Skeletal muscle satellite cell (primary cell): ENCODE data around the gene MAP3K14. TPM values are rescaled to one million over a fixed set of nuclear protein-coding genes. Genes with fewer than 3 reads are reported as not detected.

ENCODE experiments used
- H3K27me3 ChIP-seq: 2 replicates; pipeline ENCODE4 v1.7.0; 2013; ENCODE audit warnings: low read length; ENCODE audit not compliant: control insufficient read depth, insufficient read depth
- H3K36me3 ChIP-seq: 2 replicates; pipeline ENCODE4 v1.7.0; 2013; ENCODE audit warnings: mild to moderate bottlenecking, control low read depth, low read length; ENCODE audit not compliant: insufficient read depth
- H3K4me1 ChIP-seq: 2 replicates; pipeline ENCODE4 v1.7.0; 2013; ENCODE audit warnings: low read length; ENCODE audit not compliant: control insufficient read depth, insufficient read depth
- H3K4me2 ChIP-seq: 2 replicates; pipeline ENCODE4 v1.7.0; 2013; ENCODE audit warnings: mild to moderate bottlenecking, low read length
- H3K4me3 ChIP-seq: 2 replicates; pipeline ENCODE4 v1.7.0; 2013; ENCODE audit warnings: low read length
- H3K9ac ChIP-seq: 2 replicates; pipeline ENCODE4 v1.7.0; 2013; ENCODE audit warnings: mild to moderate bottlenecking, low read depth, low read length, moderate library complexity
- H3K9me3 ChIP-seq: replicated peaks from 2 replicates; pipeline ENCODE4 v1.7.0; 2013; ENCODE audit warnings: mild to moderate bottlenecking, control low read depth, low read length
- total RNA-seq: library from RNA; depleted of rRNA; stranded (reverse); fragments of >200 nt; gene quantifications from 2 replicates; pipeline ENCODE4 v1.2.3, GENCODE V29; 2012; rRNA removed

The MAP3K14 gene
- total RNA-seq, result 4.3 and 4.6 TPM in 2 replicates

DNA sequence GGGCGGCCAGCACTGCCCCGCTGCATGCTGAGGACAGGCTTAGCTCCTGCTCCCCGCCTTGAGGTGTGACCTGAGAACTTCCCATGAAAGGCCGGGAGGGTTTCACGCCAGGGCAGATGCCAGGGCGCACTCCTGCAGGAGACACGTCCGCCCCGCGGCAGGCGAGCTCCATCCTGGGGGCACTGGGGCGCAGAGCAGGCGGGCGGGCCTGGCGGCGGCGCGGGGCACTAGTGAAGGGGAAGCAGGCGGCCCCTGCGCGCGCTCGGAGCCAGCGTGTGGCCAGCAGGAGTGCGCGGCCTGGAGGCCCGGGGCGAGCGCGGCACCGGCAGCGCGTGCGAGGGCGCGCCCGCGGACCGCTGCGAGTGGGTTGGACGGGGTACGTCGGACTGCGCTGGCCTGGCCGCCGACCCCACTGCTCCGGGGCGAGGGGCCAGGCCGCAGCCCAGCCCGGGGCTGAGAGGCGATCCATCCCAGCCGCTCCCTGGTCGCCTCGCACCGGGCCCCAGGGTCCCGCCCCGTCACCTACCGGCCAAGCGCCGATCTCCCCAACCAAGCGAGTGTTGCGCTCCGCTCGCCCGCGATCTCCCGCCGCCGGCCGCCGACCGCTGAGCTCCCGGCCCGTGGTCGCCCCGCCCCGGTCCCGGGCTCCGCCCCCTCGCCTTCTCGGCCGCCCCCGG, at the start of gene MAP3K14:
Gene MAP3K14 (minus strand): TSS at position 587 of the 677 bp plus-strand sequence. CDS start 26,275 bp downstream, outside the sequence.
- Histone ChIP-seq H3K27me3 (no peaks in the 10 kb centered on the region), H3K36me3 (peaks cover 5% of the 10 kb centered on the region), H3K9me3 (no peaks in the 10 kb centered on the region), H3K9ac (peak within 1 kb of the TSS; percentile 91), H3K4me1 (peaks cover 72% of the 10 kb centered on the region), H3K4me3 (peak within 1 kb of the TSS; percentile 87), H3K4me2 (peak within 1 kb of the TSS; percentile 87)

DNA sequence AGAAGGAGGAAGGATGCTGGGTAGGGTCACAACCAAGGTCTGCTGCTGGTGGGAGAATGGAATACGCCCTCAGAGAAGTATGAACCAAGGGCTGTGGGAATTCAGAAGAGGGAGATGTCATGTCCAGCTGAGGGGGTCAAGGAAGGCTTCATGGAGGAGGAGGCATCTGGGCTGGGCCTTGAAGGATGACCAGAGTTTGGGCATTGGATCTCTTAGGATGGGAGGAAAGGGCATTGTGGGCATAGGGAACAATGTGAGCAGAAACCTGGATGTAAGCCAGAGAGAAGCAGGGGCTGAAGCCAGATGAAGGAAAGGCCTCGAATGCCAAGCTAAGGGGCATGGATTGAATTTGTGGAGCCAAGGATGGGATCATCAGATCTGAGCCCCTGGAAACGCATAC, 49.2 kb upstream of the MAP3K14 start:
- no peak overlapping the region for H3K4me3 ChIP-seq
- H3K4me2 ChIP-seq, result no peak overlapping the region
- no peaks in the 10 kb centered on the region for H3K27me3 ChIP-seq
- no peaks in the 10 kb centered on the region for H3K9me3 ChIP-seq
- H3K4me1 ChIP-seq, result peaks cover 28% of the 10 kb centered on the region
- H3K9ac ChIP-seq, result no peak overlapping the region
- H3K36me3 ChIP-seq, result no peaks in the 10 kb centered on the region

DNA sequence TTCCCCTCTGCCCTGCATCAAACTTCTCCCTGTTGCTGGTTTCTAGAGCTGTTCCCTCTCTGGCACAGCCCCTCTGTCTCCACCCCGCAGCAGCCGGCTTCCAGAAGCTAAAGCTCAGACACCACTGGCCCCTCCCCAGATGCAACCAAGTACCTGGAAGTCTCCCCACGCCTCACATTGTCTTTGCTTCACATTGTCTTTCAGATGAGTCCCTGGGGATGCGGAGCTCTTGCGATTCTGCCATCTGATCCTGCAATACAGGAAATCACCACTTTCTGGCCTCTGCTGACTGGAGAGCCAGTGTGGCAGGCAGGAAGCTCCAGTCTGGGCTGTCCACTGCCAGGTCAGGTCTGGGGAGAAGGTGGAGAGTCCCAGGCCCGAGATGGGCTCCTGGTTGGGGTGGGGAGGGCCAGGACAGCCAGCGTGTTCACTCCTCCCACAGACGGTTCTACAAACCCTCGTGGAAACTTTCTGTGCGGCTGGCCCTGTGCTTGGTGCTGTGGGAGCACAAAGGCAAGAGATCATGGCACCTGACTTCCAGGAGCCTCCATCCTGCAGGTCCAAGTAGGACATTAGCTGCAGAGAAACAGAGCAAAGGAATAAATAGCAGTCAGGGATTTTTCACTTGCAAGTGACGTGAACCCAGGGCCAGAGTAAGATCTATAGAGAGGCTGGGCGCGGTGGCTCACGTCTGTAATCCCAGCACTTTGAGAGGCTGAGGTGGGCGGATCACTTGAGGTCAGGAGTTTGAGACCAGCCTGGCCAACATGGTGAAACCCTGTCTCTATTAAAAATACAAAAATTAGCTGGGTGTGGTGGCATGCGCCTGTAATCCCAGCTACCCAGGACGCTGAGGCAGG, 47.9 kb upstream of the MAP3K14 start:
- Histone ChIP-seq H3K4me2 (no peak overlapping the region), H3K36me3 (no peaks in the 10 kb centered on the region), H3K4me3 (no peak overlapping the region), H3K9me3 (no peaks in the 10 kb centered on the region), H3K27me3 (no peaks in the 10 kb centered on the region), H3K4me1 (peaks cover 23% of the 10 kb centered on the region), H3K9ac (no peak overlapping the region)

DNA sequence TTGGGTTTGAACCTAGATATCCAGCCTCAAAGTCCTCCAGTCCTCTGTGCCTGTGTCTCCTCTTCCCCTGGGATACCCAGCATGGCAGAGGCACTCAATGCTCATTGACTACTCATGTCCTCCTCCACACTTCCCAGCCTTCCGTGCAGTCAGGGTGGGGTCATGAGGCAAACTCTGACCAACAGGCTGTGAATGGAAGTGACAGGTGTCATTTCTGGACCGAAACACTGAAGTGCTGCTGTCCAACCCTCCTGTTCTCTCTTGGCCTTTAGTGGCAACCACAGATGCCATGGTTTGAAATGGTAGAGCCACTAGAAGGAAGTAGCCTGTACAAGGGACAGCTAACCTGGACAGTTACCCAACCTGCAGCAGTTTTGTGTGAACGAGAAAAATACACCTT, 46.7 kb upstream of the MAP3K14 start:
- no peaks in the 10 kb centered on the region for H3K9me3 ChIP-seq
- H3K9ac ChIP-seq, result no peak overlapping the region
- no peaks in the 10 kb centered on the region for H3K27me3 ChIP-seq
- peaks cover 12% of the 10 kb centered on the region for H3K4me1 ChIP-seq
- H3K4me2 ChIP-seq, result no peak overlapping the region
- H3K4me3 ChIP-seq, result no peak overlapping the region
- H3K36me3 ChIP-seq, result no peaks in the 10 kb centered on the region

DNA sequence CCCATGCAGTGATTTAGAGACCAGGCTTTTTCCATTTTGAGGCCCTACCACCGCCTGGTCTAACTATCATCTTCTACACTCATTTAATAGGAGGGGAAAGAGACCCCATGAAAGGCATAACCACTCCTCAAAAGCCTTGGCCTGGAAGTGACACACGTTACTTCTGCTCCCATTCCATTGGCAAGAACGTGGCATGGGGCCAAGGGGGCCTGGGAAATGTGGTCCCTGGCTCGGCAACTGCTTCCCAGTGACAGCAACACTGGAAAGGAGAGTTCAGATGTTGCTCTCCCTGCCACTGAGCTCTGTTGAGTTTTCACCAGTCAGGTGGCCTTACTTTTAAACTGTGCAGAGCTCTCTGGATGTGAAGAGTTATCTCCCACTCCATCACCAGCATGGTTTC, 45.2 kb upstream of the MAP3K14 start:
- Histone ChIP-seq H3K9ac (no peak overlapping the region), H3K27me3 (no peaks in the 10 kb centered on the region), H3K9me3 (no peaks in the 10 kb centered on the region), H3K4me2 (no peak overlapping the region), H3K36me3 (no peaks in the 10 kb centered on the region), H3K4me3 (no peak overlapping the region), H3K4me1 (peaks cover 8% of the 10 kb centered on the region)

DNA sequence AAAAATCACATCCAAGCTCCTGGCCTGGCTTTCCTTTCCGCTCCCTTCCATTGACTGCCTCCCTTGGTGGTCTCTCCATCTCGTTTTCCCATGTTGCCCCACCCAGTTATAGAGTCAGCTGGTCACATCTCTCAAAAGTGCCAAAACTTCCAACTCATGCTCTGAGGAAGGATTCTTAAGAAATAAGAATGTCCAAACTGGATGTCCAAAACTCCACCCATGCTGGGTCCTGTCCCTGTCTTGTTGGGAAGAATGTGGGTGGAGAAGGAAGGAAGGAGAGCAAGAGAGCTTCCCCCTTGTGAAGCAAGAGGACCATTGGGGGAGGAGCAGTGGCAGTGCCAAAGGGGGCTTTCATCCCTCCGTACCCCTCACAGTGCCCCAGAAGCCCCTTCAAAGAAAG, 44.6 kb upstream of the MAP3K14 start:
- Histone ChIP-seq H3K9me3 (no peaks in the 10 kb centered on the region), H3K36me3 (no peaks in the 10 kb centered on the region), H3K4me1 (peaks cover 8% of the 10 kb centered on the region), H3K4me3 (no peak overlapping the region), H3K27me3 (no peaks in the 10 kb centered on the region), H3K9ac (no peak overlapping the region), H3K4me2 (no peak overlapping the region)

DNA sequence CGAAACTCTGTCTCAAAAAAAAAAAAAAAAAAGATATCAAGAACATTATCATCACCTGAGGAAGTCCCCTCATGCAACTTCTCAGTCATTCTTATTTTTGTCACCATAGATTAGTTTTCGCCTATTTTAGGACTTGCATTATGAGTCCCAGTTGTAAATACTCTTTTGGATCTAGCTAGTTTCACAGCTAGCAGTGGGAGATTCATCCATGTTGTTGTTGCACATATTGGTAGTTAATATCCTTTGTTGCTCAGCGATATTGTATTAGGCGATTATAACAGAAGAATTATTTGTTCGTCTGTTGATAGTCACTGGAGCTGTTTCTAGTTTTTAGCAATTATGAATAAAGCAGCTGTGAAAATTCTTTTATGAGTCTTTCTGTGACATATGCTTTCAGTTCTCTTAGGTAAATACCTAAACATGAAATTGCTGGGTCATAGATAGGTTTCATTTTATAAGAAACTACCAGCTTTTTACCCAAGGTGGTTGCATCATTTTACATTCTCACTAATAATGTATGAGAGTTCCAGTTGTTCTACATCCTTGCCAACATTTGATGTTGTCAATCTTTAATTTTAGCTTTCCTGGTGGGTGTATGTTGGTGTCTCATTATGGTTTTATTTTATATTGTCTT, 40.7 kb upstream of the MAP3K14 start:
- H3K27me3 ChIP-seq, result no peaks in the 10 kb centered on the region
- H3K36me3 ChIP-seq, result no peaks in the 10 kb centered on the region
- H3K4me1 ChIP-seq, result no peaks in the 10 kb centered on the region
- no peak overlapping the region for H3K9ac ChIP-seq
- no peaks in the 10 kb centered on the region for H3K9me3 ChIP-seq
- H3K4me2 ChIP-seq, result no peak overlapping the region
- H3K4me3 ChIP-seq, result no peak overlapping the region

DNA sequence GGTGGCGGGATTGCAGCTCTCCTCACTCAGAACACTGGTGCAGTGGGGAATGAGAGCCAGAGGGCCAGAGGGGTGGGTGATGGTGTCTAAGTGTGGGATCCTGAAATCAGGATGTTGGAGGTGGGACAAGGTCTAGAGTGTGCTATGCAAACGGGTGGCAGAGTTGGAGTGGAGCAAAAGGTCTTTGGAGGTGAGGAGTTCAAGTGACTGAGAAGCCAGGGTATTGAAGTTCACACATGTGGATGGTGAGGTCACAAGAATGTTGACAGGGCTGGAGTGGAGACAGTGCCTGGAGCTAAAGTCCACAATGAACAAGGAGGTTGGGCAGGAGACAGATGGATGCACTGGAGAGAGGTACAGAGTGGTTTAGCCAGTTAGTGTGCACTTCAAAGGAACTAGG, 38.3 kb upstream of the MAP3K14 start:
- Histone ChIP-seq H3K4me3 (no peak overlapping the region), H3K4me1 (no peaks in the 10 kb centered on the region), H3K9me3 (no peaks in the 10 kb centered on the region), H3K36me3 (no peaks in the 10 kb centered on the region), H3K27me3 (no peaks in the 10 kb centered on the region), H3K4me2 (no peak overlapping the region), H3K9ac (no peak overlapping the region)

DNA sequence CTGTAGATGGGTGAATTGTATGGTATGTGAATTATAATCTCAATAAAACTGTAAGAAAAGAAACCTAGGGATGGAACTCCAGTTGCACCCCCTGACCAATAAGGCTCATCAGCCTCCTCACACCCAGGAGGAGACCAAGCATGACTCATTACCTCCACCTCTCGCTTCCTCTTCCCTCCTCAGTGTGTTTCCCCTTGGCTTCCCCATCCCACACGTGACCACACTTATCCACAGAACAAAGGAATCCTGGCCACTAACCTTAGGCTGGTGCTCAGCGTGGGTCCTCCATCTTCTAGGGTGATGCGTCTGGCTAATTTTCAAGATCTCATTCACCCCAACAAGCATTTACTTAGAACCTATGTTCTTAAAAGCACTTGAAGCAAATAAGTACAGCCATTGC, 36.2 kb upstream of the MAP3K14 start:
- Histone ChIP-seq H3K9me3 (no peaks in the 10 kb centered on the region), H3K9ac (no peak overlapping the region), H3K27me3 (no peaks in the 10 kb centered on the region), H3K4me1 (no peaks in the 10 kb centered on the region), H3K4me2 (no peak overlapping the region), H3K36me3 (no peaks in the 10 kb centered on the region), H3K4me3 (no peak overlapping the region)

DNA sequence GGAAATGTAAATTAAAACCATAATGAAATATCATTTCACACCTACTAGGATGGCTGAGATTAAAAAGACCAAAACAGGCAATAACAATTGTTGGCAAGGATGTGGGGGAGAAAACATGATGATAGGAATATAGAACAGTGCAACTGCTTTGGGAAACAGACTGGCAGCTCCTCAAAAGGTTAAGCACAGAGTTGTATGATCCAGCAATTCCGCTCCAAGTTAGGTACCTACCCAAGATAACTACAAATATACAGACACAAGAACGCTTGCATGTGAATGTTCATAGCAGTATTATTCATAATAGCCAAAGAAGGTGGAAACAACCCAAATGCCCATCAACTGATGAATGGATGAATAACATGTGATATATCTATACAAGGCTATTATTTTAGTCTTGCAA, 35.0 kb upstream of the MAP3K14 start:
- H3K27me3 ChIP-seq, result no peaks in the 10 kb centered on the region
- no peak overlapping the region for H3K4me2 ChIP-seq
- no peak overlapping the region for H3K9ac ChIP-seq
- no peak overlapping the region for H3K4me3 ChIP-seq
- H3K4me1 ChIP-seq, result no peaks in the 10 kb centered on the region
- H3K9me3 ChIP-seq, result no peaks in the 10 kb centered on the region
- H3K36me3 ChIP-seq, result no peaks in the 10 kb centered on the region

DNA sequence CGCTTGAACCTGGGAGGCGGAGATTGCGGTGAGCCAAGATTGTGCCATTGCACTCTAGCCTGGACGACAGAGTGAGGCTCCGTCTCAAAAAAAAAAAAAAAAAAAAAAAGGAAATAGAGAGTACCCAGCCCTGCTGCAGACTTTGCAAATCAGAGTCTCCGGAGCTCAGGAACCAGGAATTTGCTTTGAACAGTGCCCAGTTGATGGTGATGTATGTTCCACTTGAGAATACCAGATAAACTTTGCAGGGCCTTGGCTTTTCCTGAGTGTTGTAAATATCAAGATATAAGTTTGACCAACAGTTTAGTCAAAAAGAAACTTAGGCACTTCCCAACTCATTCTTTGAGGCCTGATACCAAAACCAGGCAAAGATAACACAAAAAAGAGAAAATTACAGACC, 30.6 kb upstream of the MAP3K14 start:
- Histone ChIP-seq H3K4me1 (peaks cover 17% of the 10 kb centered on the region), H3K4me2 (no peak overlapping the region)

More for the DNA sequence above, 30.6 kb upstream of the MAP3K14 start:
- Histone ChIP-seq H3K9ac (no peak overlapping the region), H3K27me3 (no peaks in the 10 kb centered on the region), H3K4me3 (no peak overlapping the region), H3K9me3 (no peaks in the 10 kb centered on the region), H3K36me3 (no peaks in the 10 kb centered on the region)
